BE2C (cell line): ENCODE measurements around the gene RUVBL1. TPM values are rescaled to one million over a fixed set of nuclear protein-coding genes. Genes with fewer than 3 reads are reported as not detected.

Experiments used
- DNase-seq: peaks from one replicate; pipeline ENCODE4 v3.0.0-alpha.2; 2020
- H3K27me3 ChIP-seq: fragments of 250-450 bp; sonication (Bioruptor Pico); 2 replicates; pipeline ENCODE4 v1.5.1; 2020; ENCODE audit warnings: mild to moderate bottlenecking
- H3K36me3 ChIP-seq: fragments of 250-450 bp; sonication (Bioruptor Pico); 2 replicates; pipeline ENCODE4 v1.5.1; 2020; ENCODE audit warnings: mild to moderate bottlenecking
- H3K4me1 ChIP-seq: fragments of 250-450 bp; sonication (Bioruptor Pico); 2 replicates; pipeline ENCODE4 v1.5.1; 2020
- H3K4me3 ChIP-seq: 2 replicates; pipeline ENCODE4 v1.5.1; 2011; ENCODE audit warnings: low read depth, low read length
- H3K9me3 ChIP-seq: fragments of 250-450 bp; sonication (Bioruptor Pico); 2 replicates; pipeline ENCODE4 v1.5.1; 2020
- polyA plus RNA-seq: library from polyadenylated mRNA; unstranded; fragments of >200 nt; gene quantifications from one replicate; pipeline ENCODE4 v1.2.1, GENCODE V29; 2012; ENCODE audit warnings: low read depth, missing spikeins; ENCODE audit not compliant: insufficient read length, insufficient read depth
- TF ChIP-seq, protein P1 (sequence below): IDR thresholded peaks from 2 replicates; pipeline ENCODE4 v1.5.1; 2012; ENCODE audit warnings: mild to moderate bottlenecking, low read depth, low read length

The RUVBL1 gene
- 251 TPM for polyA plus RNA-seq

DNA sequence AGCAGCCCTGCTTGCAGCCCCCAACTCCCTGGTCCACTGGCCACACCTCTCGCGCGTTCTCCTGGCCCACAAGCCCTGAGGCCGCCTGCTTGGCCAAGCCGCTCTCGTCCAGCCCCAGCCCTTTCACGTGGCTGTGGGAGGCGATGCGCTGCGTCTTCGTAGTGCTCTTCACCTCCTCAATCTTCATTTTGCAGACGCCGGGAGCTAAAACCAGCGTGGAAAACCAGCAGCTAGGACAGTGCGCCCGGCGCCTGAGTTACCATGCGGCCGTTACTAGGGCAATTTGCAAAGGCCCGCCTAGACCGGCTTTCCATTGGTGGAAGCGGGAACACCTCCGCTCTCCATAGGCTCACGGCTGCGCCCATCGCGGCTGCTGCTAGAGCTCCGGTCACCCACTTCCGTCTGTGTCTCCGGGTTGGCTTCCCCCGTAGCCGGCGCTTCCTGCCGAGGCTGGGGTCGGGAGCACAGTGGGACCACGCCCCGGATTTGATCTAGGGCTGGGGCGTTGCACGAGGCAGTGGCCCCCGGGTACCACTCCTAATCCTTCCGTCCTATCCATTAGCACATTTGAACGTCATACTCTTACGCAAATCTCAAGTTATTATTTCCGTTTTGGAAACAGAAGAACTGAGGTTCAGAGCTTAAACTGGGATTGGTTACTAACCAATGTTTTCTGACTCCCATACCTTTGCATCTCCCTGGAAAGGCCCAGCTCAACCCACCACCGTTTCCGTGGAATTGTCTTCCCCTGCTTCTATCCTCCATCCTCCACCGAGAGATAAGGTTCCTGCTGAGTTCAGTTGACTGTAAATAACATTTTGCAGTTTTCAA lies at the start of gene RUVBL1:
Gene RUVBL1 (minus strand): TSS at position 275 of the 831 bp plus-strand sequence. CDS start 88 bp downstream, at position 187.
- H3K4me3 ChIP-seq = peak within 1 kb of the TSS; percentile 94
- H3K4me1 ChIP-seq = no peaks in the 10 kb centered on the region
- TF ChIP-seq, protein P1, sequence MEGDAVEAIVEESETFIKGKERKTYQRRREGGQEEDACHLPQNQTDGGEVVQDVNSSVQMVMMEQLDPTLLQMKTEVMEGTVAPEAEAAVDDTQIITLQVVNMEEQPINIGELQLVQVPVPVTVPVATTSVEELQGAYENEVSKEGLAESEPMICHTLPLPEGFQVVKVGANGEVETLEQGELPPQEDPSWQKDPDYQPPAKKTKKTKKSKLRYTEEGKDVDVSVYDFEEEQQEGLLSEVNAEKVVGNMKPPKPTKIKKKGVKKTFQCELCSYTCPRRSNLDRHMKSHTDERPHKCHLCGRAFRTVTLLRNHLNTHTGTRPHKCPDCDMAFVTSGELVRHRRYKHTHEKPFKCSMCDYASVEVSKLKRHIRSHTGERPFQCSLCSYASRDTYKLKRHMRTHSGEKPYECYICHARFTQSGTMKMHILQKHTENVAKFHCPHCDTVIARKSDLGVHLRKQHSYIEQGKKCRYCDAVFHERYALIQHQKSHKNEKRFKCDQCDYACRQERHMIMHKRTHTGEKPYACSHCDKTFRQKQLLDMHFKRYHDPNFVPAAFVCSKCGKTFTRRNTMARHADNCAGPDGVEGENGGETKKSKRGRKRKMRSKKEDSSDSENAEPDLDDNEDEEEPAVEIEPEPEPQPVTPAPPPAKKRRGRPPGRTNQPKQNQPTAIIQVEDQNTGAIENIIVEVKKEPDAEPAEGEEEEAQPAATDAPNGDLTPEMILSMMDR = no peak
- H3K9me3 ChIP-seq = no peaks in the 10 kb centered on the region
- H3K27me3 ChIP-seq = no peaks in the 10 kb centered on the region
- DNase-seq = peak; percentile 99
- peaks cover 15% of the 10 kb centered on the region for H3K36me3 ChIP-seq

DNA sequence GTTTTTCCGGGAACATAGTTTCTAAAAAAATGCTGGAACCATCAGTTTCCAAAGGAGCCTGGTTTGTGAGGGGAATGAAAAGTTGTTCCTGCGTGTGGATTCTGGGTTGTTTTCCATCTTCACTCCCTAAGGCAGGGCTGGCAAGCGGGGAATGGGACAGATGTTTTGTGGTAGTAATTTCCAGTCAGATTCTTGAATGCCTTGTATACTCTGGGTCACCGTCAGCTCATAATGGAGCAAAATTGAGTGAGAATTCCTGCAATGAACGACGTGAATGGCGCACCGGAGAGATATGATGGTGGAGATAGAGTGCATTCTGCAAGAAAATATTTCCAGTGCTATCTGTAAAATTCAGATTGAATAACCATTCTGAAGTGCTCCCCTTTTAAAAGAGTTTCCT lies 49.6 kb upstream of the RUVBL1 start:
- Histone ChIP-seq H3K9me3 (no peaks in the 10 kb centered on the region), H3K4me3 (no peak overlapping the region), H3K27me3 (no peaks in the 10 kb centered on the region), H3K36me3 (no peaks in the 10 kb centered on the region), H3K4me1 (peaks cover 47% of the 10 kb centered on the region)
- no peak for DNase-seq
- TF ChIP-seq, protein P1 = no peak

DNA sequence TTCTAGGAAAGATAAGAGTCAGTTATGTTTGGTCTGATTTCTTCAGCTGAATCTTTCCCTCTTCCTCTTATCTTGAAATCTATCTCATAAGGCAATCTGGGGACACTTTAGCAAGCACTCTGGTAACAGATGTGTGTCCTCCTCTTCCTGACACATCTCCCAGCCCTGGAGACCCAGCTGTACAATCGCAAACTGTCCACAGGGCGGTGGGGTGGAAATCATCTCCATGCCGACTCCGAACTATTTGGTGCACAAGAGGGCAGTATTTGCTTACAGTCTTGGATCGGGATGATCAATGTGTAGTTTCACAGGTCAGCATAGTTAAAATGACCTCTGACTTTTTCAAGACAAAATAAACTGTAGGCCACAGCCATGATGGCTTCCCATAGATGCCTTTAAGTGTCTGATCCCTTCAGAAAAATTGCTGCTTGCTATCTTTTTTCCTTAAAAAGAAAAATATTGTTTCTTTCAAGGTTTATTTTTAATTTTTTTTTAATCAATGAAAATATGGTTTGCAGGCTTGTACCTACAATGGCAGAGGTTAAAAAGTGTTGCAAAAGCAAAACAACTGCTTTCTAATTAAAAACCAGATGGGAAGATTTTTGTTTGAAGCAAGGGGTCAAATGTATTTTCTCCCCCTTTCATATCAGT lies 47.4 kb upstream of the RUVBL1 start:
- Histone ChIP-seq H3K36me3 (no peaks in the 10 kb centered on the region), H3K4me3 (no peak overlapping the region), H3K4me1 (peaks cover 42% of the 10 kb centered on the region), H3K9me3 (no peaks in the 10 kb centered on the region), H3K27me3 (no peaks in the 10 kb centered on the region)
- TF ChIP-seq, protein P1 = peak; percentile 99
- DNase-seq = peak; percentile 83

DNA sequence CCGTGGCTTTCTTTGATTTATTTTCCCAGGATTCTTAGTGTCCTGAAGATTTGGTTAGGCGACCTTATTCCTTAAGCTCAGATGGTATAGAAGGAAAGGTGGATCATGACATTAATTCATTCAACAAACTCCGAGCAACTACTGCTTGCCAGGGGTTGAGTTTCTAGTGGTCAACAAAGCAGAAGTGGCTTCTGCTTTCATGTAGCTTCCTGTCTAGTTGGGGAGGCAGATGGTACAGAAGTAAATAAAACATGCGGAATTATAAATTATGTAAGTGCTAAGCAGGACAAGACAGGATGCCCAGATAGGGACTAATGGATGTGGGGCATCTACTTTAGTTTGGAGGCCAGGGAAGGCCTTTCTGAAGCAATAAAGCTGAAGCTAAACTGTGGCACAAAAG lies 45.2 kb upstream of the RUVBL1 start:
- TF ChIP-seq, protein P1 = no peak
- Histone ChIP-seq H3K4me1 (peaks cover 24% of the 10 kb centered on the region), H3K4me3 (no peak overlapping the region), H3K27me3 (no peaks in the 10 kb centered on the region), H3K36me3 (no peaks in the 10 kb centered on the region), H3K9me3 (no peaks in the 10 kb centered on the region)
- no peak for DNase-seq

DNA sequence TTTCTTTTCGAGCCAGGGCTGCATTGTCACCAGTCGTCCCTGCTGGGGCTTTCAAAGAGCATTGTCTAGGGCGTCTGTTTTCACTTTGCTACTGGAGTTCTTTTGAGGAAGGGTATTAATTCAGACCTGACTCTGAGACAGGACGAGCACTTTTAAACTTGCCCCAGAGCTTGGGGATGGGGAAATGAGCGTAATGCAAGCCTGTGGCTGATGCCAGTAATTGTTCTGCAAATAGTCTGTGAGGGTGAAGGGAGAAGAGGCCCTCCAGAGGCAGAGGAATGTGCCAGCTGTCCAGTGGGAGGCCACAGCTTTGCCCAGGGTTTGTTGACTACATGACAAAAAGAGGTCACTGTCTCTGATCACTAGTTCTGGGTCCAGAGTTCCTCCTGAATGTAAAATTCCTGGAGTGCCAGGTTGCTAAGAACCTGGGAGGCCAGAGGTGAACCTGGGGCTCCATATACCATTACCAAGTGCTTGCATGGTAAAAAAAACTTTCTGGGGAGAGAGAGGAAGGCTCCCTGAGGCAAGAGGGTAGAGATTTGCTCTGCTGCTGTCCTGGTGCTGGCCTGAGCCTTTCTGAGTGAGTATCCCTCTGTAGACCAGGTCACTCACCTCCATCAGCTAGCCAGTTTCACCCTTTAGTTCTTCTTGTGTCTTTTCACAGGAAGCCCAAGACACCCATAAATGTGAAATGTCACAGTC lies 44.5 kb upstream of the RUVBL1 start:
- no peaks in the 10 kb centered on the region for H3K36me3 ChIP-seq
- peaks cover 17% of the 10 kb centered on the region for H3K4me1 ChIP-seq
- TF ChIP-seq, protein P1 = no peak
- H3K27me3 ChIP-seq = no peaks in the 10 kb centered on the region
- H3K9me3 ChIP-seq = no peaks in the 10 kb centered on the region
- no peak for DNase-seq
- no peak overlapping the region for H3K4me3 ChIP-seq

- H3K27me3 ChIP-seq = no peaks in the 10 kb centered on the region
- H3K4me1 ChIP-seq = peaks cover 12% of the 10 kb centered on the region
- H3K36me3 ChIP-seq = no peaks in the 10 kb centered on the region; the same call in 1 of the 2 replicates
- no peak for DNase-seq
- no peaks in the 10 kb centered on the region for H3K9me3 ChIP-seq
- H3K4me3 ChIP-seq = no peak overlapping the region
- TF ChIP-seq, protein P1 = no peak
Measured at GRCh38 chr3:128167646-128167972, 44.0 kb upstream of the RUVBL1 start.
